DND-41 (cell line): ENCODE measurements around the gene USP8.

Source experiments
- ATAC-seq: fragments of 200-7000 bp; cut with Tn5 transposase; 3 replicates; pipeline ENCODE4 v1.9.1; 2021; ENCODE audit warnings: low read depth; ENCODE audit not compliant: insufficient read depth
- DNase-seq: peaks from one replicate; pipeline ENCODE4 v3.0.0-alpha.2; 2020
- H2AFZ ChIP-seq: 2 replicates; pipeline ENCODE4 v1.6.0; 2012; ENCODE audit warnings: low read depth, low read length
- H3K27ac ChIP-seq: 2 replicates; pipeline ENCODE4 v1.5.1; 2012; ENCODE audit warnings: low read length, inconsistent platforms
- H3K27me3 ChIP-seq: fragments of 200-600 bp; sonication (generic); 2 replicates; pipeline ENCODE4 v1.6.0; 2012; ENCODE audit warnings: low read length, mild to moderate bottlenecking, inconsistent platforms; ENCODE audit not compliant: insufficient read depth, poor library complexity
- H3K36me3 ChIP-seq: 2 replicates; pipeline ENCODE4 v1.5.1; 2012; ENCODE audit warnings: low read length, inconsistent platforms; ENCODE audit not compliant: insufficient read depth
- H3K4me1 ChIP-seq: 2 replicates; pipeline ENCODE4 v1.5.1; 2012; ENCODE audit warnings: mild to moderate bottlenecking, low read length; ENCODE audit not compliant: insufficient read depth
- H3K4me2 ChIP-seq: 2 replicates; pipeline ENCODE4 v1.6.0; 2012; ENCODE audit warnings: mild to moderate bottlenecking, moderate library complexity, low read length, inconsistent platforms; ENCODE audit not compliant: insufficient read depth
- H3K4me3 ChIP-seq, 2 experiments: fragments of 200-600 bp in 1 of 2; shearing (Covaris generic) in 1 of 2; 2 replicates each; pipeline ENCODE4 v1.5.1; 2012 to 2016; ENCODE audit warnings: inconsistent platforms in 2 of 2, low read length in 2 of 2, mild to moderate bottlenecking in 2 of 2, low read depth in 1 of 2, moderate library complexity in 1 of 2
- H3K79me2 ChIP-seq: 2 replicates; pipeline ENCODE4 v1.6.0; 2012; ENCODE audit warnings: low read length, inconsistent platforms; ENCODE audit not compliant: insufficient read depth
- H3K9ac ChIP-seq: 2 replicates; pipeline ENCODE4 v1.6.0; 2012; ENCODE audit warnings: low read depth, mild to moderate bottlenecking, inconsistent platforms, low read length, moderate library complexity
- H3K9me3 ChIP-seq: 2 replicates; pipeline ENCODE4 v1.5.1; 2012; ENCODE audit warnings: low read length, moderate library complexity, mild to moderate bottlenecking, inconsistent platforms; ENCODE audit not compliant: insufficient read depth, severe bottlenecking
- H4K20me1 ChIP-seq: 2 replicates; pipeline ENCODE4 v1.6.0; 2012; ENCODE audit warnings: low read length; ENCODE audit not compliant: insufficient read depth
- CTCF ChIP-seq: IDR thresholded peaks from 2 replicates; pipeline ENCODE4 v1.5.1; 2012; ENCODE audit warnings: borderline replicate concordance, low read length, moderate library complexity, mild to moderate bottlenecking; ENCODE audit not compliant: poor library complexity, severe bottlenecking; ENCODE audit errors: extremely low read depth
- EZH2 ChIP-seq: IDR thresholded peaks from 3 replicates; pipeline ENCODE4 v1.6.1; 2012; ENCODE audit warnings: borderline replicate concordance, low read depth, mild to moderate bottlenecking, moderate library complexity, low read length, inconsistent platforms; ENCODE audit not compliant: severe bottlenecking

The USP8 gene

GRCh38 chr15:50431204-50431603 lies 7.0 kb downstream of the USP8 start:
- Histone ChIP-seq H3K4me3 (no peak overlapping the region), H3K79me2 (peaks cover 93% of the 10 kb centered on the region), H3K4me2 (no peak overlapping the region), H3K4me1 (peaks cover 4% of the 10 kb centered on the region; the same call in 1 of the 2 replicates), H3K9ac (no peak overlapping the region), H3K27me3 (no peaks in the 10 kb centered on the region), H4K20me1 (peaks cover 7% of the 10 kb centered on the region), H3K9me3 (no peaks in the 10 kb centered on the region), H3K36me3 (peaks cover 11% of the 10 kb centered on the region), H2AFZ (no peak overlapping the region), H3K27ac (no peak overlapping the region)
- TF ChIP-seq EZH2 (no peak), CTCF (no peak)
- DNase-seq (no peak), ATAC-seq (no peak)

GRCh38 chr15:50432230-50432629 lies 8.0 kb downstream of the USP8 start:
- no peak for TF ChIP-seq CTCF
- TF ChIP-seq EZH2, result no peak
- Histone ChIP-seq H3K27me3 (no peaks in the 10 kb centered on the region), H3K27ac (no peak overlapping the region), H3K36me3 (peaks cover 11% of the 10 kb centered on the region), H3K79me2 (peaks cover 92% of the 10 kb centered on the region), H3K9ac (no peak overlapping the region), H3K4me3 (no peak overlapping the region), H4K20me1 (peaks cover 4% of the 10 kb centered on the region), H3K4me1 (no peaks in the 10 kb centered on the region), H2AFZ (no peak overlapping the region), H3K9me3 (no peaks in the 10 kb centered on the region), H3K4me2 (no peak overlapping the region)
- no peak for DNase-seq
- no peak for ATAC-seq

- no peak for ATAC-seq
- no peak overlapping the region for H3K9ac ChIP-seq
- TF ChIP-seq CTCF (no peak), EZH2 (no peak)
- H3K27me3 ChIP-seq, result no peaks in the 10 kb centered on the region
- H3K36me3 ChIP-seq, result peaks cover 26% of the 10 kb centered on the region
- H3K9me3 ChIP-seq, result no peaks in the 10 kb centered on the region
- no peaks in the 10 kb centered on the region for H3K4me1 ChIP-seq
- DNase-seq, result no peak
- H4K20me1 ChIP-seq, result peaks cover 2% of the 10 kb centered on the region
- H3K4me3 ChIP-seq, result no peak overlapping the region
- H3K27ac ChIP-seq, result no peak overlapping the region
- no peak overlapping the region for H2AFZ ChIP-seq
- peaks cover 74% of the 10 kb centered on the region for H3K79me2 ChIP-seq
- no peak overlapping the region for H3K4me2 ChIP-seq
Observed at GRCh38 chr15:50435772-50436171, 11.6 kb downstream of the USP8 start.

GRCh38 chr15:50438251-50438650 lies 14.0 kb downstream of the USP8 start:
- no peak overlapping the region for H3K9ac ChIP-seq
- TF ChIP-seq EZH2, result no peak
- no peak for TF ChIP-seq CTCF
- no peaks in the 10 kb centered on the region; the same call in 1 of the 2 replicates for H4K20me1 ChIP-seq
- H3K4me2 ChIP-seq, result no peak overlapping the region
- DNase-seq, result no peak
- peaks cover 54% of the 10 kb centered on the region for H3K79me2 ChIP-seq
- no peak for ATAC-seq
- no peaks in the 10 kb centered on the region for H3K9me3 ChIP-seq
- peaks cover 29% of the 10 kb centered on the region for H3K36me3 ChIP-seq
- H2AFZ ChIP-seq, result no peak overlapping the region
- H3K4me3 ChIP-seq, result no peak overlapping the region
- H3K4me1 ChIP-seq, result no peaks in the 10 kb centered on the region
- no peaks in the 10 kb centered on the region for H3K27me3 ChIP-seq
- H3K27ac ChIP-seq, result no peak overlapping the region
